GM18870 (cell line): Measurements from ENCODE around the gene SYTL5.

Experiments used
- ATAC-seq: cut with Tn5 transposase; IDR thresholded peaks from one replicate; pipeline ENCODE4 v1.9.1; 2021; ENCODE audit warnings: moderate library complexity; ENCODE audit not compliant: unreplicated experiment

The SYTL5 gene

DNA sequence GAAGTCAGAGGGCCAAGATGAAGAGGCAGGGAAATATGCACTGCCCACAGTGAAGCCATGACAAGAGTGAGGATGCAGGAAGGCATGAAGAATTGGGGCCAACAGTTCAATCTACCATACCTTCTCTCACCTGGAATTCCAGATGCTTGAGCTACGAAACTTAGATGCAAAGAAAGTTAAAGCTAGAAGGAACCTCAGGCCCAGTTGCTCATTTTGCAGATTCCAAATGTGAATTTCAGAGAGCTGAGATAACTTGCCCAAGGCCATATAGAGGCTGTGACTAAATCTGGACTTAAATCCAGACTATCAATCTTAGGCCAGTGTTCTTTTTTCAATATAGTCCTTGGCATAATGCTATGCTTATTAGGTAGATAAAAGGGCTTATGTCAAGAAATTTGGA lies 121.6 kb downstream of the SYTL5 start:
- no peak for ATAC-seq

GRCh38 chrX:38129366-38129765 lies 123.0 kb downstream of the SYTL5 start:
- no peak for ATAC-seq

DNA sequence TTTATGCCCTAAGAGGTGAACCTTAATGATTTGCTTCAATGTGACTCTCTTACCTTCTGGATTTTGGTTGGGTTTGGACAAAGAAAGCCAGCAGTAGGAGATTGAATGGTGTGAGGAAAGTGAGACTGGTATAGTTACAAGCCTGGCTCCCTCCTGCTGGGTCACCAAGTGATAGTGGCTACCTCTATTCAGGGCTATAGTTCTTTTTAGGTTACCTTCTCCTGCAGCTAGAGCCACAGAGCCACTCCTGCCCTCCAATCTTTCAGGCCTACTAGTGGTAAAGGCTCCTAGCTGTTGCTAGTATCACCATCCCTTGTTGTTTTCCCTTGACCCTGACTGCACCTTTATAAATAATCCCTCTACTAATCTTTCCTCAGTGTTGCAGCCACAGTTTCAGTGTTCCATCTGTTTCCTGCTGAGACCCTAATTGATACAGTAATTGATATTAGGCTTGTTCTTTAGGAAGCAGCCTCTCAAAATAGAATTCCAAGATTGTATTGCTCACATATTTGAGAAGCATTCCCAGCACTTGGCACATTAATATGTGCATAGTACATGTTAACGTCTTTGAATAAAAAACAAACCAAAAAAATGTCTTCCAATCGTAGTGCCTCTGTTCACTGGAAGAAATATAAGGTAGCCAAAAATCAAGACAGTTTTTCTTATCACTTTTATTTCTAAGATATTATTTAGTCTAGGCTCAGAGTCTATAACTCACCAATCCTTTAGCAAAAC lies 132.0 kb downstream of the SYTL5 start:
- no peak for ATAC-seq

GRCh38 chrX:38138900-38139299 lies 132.5 kb downstream of the SYTL5 start:
- ATAC-seq, result no peak

DNA sequence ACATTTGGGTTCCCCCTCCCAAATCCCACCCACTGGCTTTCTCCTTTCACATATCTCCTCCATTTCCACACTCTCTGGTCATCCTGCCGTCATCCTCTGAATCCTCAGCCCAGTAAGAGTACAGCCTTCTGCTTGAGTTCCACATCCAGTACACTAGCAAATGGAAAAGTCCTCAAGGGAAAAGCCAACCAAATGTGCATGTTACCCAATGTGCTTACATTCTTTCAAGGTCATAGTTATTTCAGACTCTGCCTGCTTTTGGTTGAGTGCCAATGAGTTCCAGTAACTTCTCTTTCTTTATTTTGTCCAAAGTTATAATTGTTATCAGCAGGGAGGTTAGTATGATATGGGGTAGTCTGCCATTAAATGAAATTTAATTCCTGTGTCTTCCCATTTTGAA lies 136.3 kb downstream of the SYTL5 start:
- ATAC-seq, result no peak

- no peak for ATAC-seq
Observed at GRCh38 chrX:38149016-38149415, 142.7 kb downstream of the SYTL5 start.

DNA sequence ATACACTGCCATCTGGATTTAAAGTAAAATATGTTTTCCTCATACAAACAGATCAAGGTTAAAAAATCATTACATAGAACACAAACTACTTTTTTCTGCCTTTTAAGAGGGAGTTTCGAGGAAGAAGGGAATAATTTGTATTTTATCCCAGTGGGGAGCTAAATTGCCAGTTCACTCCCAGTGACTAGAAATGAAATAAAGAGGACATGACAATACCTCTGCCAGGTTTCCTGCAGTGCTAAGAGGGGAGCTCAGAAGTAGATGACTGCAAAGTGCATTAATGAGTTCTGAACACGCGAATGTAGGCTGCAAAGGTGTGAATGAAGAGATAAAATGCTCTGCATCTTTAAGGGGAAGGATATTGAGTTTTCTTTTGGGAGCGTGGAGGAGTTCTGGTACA lies 144.6 kb downstream of the SYTL5 start:
- no peak for ATAC-seq

- no peak for ATAC-seq
Observed at GRCh38 chrX:38151441-38151840, 145.1 kb downstream of the SYTL5 start.

DNA sequence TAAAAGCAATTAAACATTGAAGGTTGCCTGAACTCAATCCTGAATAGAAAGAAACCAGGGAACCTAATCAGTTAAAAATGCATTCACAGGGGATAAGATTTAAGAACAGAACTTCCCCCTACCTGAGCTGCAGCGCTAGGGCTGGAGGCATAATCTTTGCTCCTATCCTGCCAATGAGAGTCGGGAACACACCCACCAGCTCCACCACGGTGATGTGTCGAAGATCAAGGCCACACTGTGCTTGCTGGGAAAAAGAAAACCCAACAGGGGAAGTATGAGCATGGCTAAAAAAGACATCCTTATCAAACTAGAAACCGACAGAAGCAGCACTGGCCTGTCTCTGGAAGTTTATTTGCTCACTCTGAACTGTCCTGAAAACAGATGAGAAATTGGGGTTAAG lies 148.0 kb downstream of the SYTL5 start:
- no peak for ATAC-seq

GRCh38 chrX:38154818-38155217 lies 148.5 kb downstream of the SYTL5 start:
- ATAC-seq, result no peak

- no peak for ATAC-seq
Observed at GRCh38 chrX:38156838-38157237, 150.5 kb downstream of the SYTL5 start.

- no peak for ATAC-seq
Observed at GRCh38 chrX:38163193-38163592, 156.8 kb downstream of the SYTL5 start.

DNA sequence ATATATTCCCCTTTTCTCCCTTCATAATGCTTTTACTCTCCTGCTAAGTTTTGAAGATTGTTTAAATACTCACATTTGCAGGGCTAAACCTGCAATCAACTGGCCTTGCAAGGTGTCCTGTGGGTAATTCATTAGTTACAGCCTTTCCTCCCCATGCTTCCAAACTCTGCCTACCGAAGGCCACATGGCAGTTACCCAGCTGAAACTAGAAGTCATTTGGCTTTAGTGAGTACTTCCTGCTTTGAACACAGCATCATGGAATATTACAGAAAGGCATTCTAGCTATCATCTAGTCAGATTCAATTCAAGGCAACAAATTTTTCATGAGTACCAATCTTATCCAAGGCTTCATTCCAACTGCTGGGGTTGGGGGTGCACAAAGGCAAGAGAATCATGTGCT lies 158.7 kb downstream of the SYTL5 start:
- ATAC-seq, result no peak

GRCh38 chrX:38166478-38167083 lies 160.2 kb downstream of the SYTL5 start:
- no peak for ATAC-seq

DNA sequence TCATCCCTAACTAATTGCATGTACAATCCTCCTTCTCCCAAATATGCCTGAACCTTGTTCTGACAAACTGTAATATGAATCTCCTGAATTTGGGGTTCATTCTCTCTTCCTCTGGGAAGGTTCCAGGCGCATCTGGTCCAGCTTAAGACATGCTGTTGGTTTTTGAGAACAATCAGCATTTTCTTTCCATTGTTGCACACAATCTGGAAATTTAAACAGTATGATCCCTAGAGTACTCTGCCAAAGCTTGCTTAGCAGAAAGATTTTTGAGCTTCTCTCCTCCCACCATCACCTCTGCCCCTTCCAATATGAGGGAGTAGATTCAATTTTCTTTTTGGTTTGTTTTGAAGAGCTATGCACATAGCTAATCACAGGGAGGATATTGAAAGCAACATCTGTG lies 164.2 kb downstream of the SYTL5 start:
- no peak for ATAC-seq

DNA sequence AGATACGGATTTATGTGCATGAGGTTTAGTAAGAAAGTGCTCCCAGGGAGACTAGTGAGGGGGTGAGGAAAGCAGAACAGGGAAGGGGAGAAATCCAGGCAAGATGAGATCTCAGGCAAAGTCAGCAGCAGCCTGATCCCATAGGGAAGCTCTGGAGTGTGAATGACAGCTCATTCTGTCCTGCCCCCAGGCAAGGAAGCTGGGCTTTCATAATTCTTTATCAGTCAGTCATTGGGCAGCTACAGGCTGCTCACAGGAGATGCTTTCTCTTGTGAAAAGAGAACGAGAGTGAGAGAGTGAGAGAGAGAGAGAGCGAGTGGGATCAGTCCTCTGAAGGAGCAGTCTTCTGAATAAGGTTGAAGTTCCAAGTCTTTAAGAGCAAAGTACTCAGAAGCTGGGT lies 166.2 kb downstream of the SYTL5 start:
- no peak for ATAC-seq

GRCh38 chrX:38175139-38175538 lies 168.8 kb downstream of the SYTL5 start:
- no peak for ATAC-seq

- ATAC-seq, result no peak
Observed at GRCh38 chrX:38178396-38178795, 172.0 kb downstream of the SYTL5 start.
